Measurements from ENCODE around the gene TMEM232.

The TMEM232 gene

GRCh38 chr5:110594866-110595265, 131.6 kb downstream of the TMEM232 start:
- Histone ChIP-seq H3K9me2 (replicated peaks; ENCODE audit: control insufficient read depth, low read length) (no peaks in the 10 kb centered on the region), H4K20me1 (ENCODE audit: control insufficient read depth, insufficient read depth, low read depth, low read length) (no peaks in the 10 kb centered on the region), H3K4me3 (ENCODE audit: low read length) (no peak overlapping the region), H3K4me1 (ENCODE audit: control insufficient read depth, low read length) (no peaks in the 10 kb centered on the region), H3K79me2 (ENCODE audit: control insufficient read depth, low read length) (no peaks in the 10 kb centered on the region), H3F3A (ENCODE audit: control insufficient read depth, insufficient read depth) (no peaks in the 10 kb centered on the region), H3K27ac (ENCODE audit: low read depth, low read length) (no peak overlapping the region), H3K9me3 (ENCODE audit: control insufficient read depth, insufficient read depth, low read length) (no peaks in the 10 kb centered on the region), H3K27me3 (ENCODE audit: control insufficient read depth, low read length) (no peaks in the 10 kb centered on the region), H3K36me3 (ENCODE audit: control insufficient read depth, low read length) (no peaks in the 10 kb centered on the region), H3K4me2 (ENCODE audit: low read length) (no peak overlapping the region)
- no peak for TF ChIP-seq EZH2phosphoT487 (IDR thresholded peaks at IDR 0.05; ENCODE audit: borderline replicate concordance, low read length)
- no peak for TF ChIP-seq CTCF (IDR thresholded peaks at IDR 0.05; ENCODE audit: low read depth, low read length, poor library complexity, severe bottlenecking)

GRCh38 chr5:110590187-110590586, 136.3 kb downstream of the TMEM232 start:
- H3K36me3 ChIP-seq (ENCODE audit: control insufficient read depth, low read length) = no peaks in the 10 kb centered on the region
- H3K9me3 ChIP-seq (ENCODE audit: control insufficient read depth, insufficient read depth, low read length) = no peaks in the 10 kb centered on the region
- no peaks in the 10 kb centered on the region for H3K27me3 ChIP-seq (ENCODE audit: control insufficient read depth, low read length)
- H3K4me2 ChIP-seq (ENCODE audit: low read length) = no peak overlapping the region
- H3K79me2 ChIP-seq (ENCODE audit: control insufficient read depth, low read length) = no peaks in the 10 kb centered on the region
- H3K4me3 ChIP-seq (ENCODE audit: low read length) = no peak overlapping the region
- H3K4me1 ChIP-seq (ENCODE audit: control insufficient read depth, low read length) = no peaks in the 10 kb centered on the region
- no peaks in the 10 kb centered on the region for H3K9me2 ChIP-seq (replicated peaks; ENCODE audit: control insufficient read depth, low read length)
- H3F3A ChIP-seq (ENCODE audit: control insufficient read depth, insufficient read depth) = no peaks in the 10 kb centered on the region
- H3K27ac ChIP-seq (ENCODE audit: low read depth, low read length) = no peak overlapping the region
- H4K20me1 ChIP-seq (ENCODE audit: control insufficient read depth, insufficient read depth, low read depth, low read length) = no peaks in the 10 kb centered on the region
- no peak for TF ChIP-seq EZH2phosphoT487 (IDR thresholded peaks at IDR 0.05; ENCODE audit: borderline replicate concordance, low read length)
- TF ChIP-seq CTCF (IDR thresholded peaks at IDR 0.05; ENCODE audit: low read depth, low read length, poor library complexity, severe bottlenecking) = peak; percentile 53

DNA sequence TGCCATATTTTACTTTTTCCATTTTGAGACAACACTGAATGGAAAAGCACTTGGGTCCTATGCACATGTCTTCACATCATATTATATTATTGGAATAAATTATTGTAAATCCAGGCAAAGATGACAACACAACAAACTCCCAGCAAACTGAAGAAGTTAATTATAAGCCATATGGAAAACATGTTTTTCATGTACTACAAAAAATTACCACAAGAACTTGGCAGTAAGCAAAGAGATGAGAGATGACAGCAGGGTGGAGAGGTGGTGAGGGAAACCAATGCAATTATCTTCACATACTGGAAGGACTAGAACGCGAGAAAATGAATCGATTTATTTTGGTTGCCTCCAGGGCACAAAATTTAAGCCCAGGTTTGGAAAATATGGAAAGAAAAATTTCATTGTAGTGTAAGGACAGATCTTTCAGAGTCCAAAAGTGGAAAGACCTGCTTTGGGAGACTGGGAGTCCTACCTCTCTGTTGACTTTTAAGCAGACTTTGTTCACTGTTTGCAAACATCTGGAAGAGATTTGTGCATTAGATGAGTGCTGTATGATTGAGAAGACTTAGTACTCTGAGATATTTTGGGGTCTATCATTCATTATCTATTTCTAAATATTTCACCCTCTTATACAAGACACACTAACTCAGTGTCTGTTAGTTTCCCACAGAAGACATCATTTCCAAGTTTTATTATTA, 138.0 kb downstream of the TMEM232 start:
- no peak overlapping the region for H3K4me3 ChIP-seq (ENCODE audit: low read length)
- H3K4me1 ChIP-seq (ENCODE audit: control insufficient read depth, low read length) = no peaks in the 10 kb centered on the region
- H3K9me3 ChIP-seq (ENCODE audit: control insufficient read depth, insufficient read depth, low read length) = no peaks in the 10 kb centered on the region
- no peak for TF ChIP-seq CTCF (IDR thresholded peaks at IDR 0.05; ENCODE audit: low read depth, low read length, poor library complexity, severe bottlenecking)
- TF ChIP-seq EZH2phosphoT487 (IDR thresholded peaks at IDR 0.05; ENCODE audit: borderline replicate concordance, low read length) = no peak
- H3K27ac ChIP-seq (ENCODE audit: low read depth, low read length) = no peak overlapping the region
- no peaks in the 10 kb centered on the region for H3K9me2 ChIP-seq (replicated peaks; ENCODE audit: control insufficient read depth, low read length)
- no peaks in the 10 kb centered on the region for H4K20me1 ChIP-seq (ENCODE audit: control insufficient read depth, insufficient read depth, low read depth, low read length)
- H3K27me3 ChIP-seq (ENCODE audit: control insufficient read depth, low read length) = no peaks in the 10 kb centered on the region
- H3K36me3 ChIP-seq (ENCODE audit: control insufficient read depth, low read length) = no peaks in the 10 kb centered on the region
- H3K79me2 ChIP-seq (ENCODE audit: control insufficient read depth, low read length) = no peaks in the 10 kb centered on the region
- no peak overlapping the region for H3K4me2 ChIP-seq (ENCODE audit: low read length)
- H3F3A ChIP-seq (ENCODE audit: control insufficient read depth, insufficient read depth) = no peaks in the 10 kb centered on the region
